WTC11 (cell line): ENCODE measurements around the gene ABLIM3.

ENCODE experiments used
- ATF1 ChIP-seq: sonication (generic); formaldehyde crosslinking; IDR thresholded peaks from 2 replicates; pipeline ENCODE4 v1.8.1; 2023; ENCODE audit warnings: mild to moderate bottlenecking, moderate library complexity, missing genetic modification reagents
- ATF3 ChIP-seq: sonication (generic); formaldehyde crosslinking; conservative IDR thresholded peaks from 2 replicates; pipeline ENCODE4 v1.8.1; 2022; ENCODE audit warnings: mild to moderate bottlenecking, missing genetic modification reagents
- CREB1 ChIP-seq: sonication (generic); formaldehyde crosslinking; IDR thresholded peaks from 2 replicates; pipeline ENCODE4 v1.8.0; 2023; ENCODE audit warnings: mild to moderate bottlenecking, missing genetic modification reagents
- CTCF ChIP-seq: fragments of 200-600 bp; IDR thresholded peaks from 2 replicates; pipeline ENCODE4 v1.8.0; 2022; ENCODE audit warnings: antibody characterized with exemption
- ESRRA ChIP-seq: sonication (generic); formaldehyde crosslinking; IDR thresholded peaks from 2 replicates; pipeline ENCODE4 v1.8.1; 2022; ENCODE audit warnings: mild to moderate bottlenecking, missing genetic modification reagents, borderline replicate concordance
- ETV6 ChIP-seq: sonication (generic); formaldehyde crosslinking; IDR thresholded peaks from 2 replicates; pipeline ENCODE4 v1.8.1; 2022; ENCODE audit warnings: mild to moderate bottlenecking, missing genetic modification reagents
- JUN ChIP-seq: sonication (generic); formaldehyde crosslinking; IDR thresholded peaks from 2 replicates; pipeline ENCODE4 v1.8.0; 2023; ENCODE audit warnings: mild to moderate bottlenecking, missing genetic modification reagents
- USF1 ChIP-seq: sonication (generic); formaldehyde crosslinking; IDR thresholded peaks from 2 replicates; pipeline ENCODE4 v1.8.0; 2022; ENCODE audit warnings: mild to moderate bottlenecking, missing genetic modification reagents
- ZNF138 ChIP-seq: sonication (generic); formaldehyde crosslinking; conservative IDR thresholded peaks from 2 replicates; pipeline ENCODE4 v1.8.1; 2022; ENCODE audit warnings: mild to moderate bottlenecking, moderate library complexity, missing genetic modification reagents
- ZNF232 ChIP-seq: sonication (generic); formaldehyde crosslinking; IDR thresholded peaks from 2 replicates; pipeline ENCODE4 v1.8.0; 2022; ENCODE audit warnings: mild to moderate bottlenecking, missing genetic modification reagents
- TF ChIP-seq, protein P1 (sequence below): sonication (generic); formaldehyde crosslinking; IDR thresholded peaks from 2 replicates; pipeline ENCODE4 v1.8.1; 2022; ENCODE audit warnings: low read depth, mild to moderate bottlenecking, moderate library complexity, missing genetic modification reagents, borderline replicate concordance
- TF ChIP-seq, protein P2 (sequence below): sonication (generic); formaldehyde crosslinking; IDR thresholded peaks from 2 replicates; pipeline ENCODE4 v1.8.1; 2023; ENCODE audit warnings: mild to moderate bottlenecking, missing genetic modification reagents

DNA sequence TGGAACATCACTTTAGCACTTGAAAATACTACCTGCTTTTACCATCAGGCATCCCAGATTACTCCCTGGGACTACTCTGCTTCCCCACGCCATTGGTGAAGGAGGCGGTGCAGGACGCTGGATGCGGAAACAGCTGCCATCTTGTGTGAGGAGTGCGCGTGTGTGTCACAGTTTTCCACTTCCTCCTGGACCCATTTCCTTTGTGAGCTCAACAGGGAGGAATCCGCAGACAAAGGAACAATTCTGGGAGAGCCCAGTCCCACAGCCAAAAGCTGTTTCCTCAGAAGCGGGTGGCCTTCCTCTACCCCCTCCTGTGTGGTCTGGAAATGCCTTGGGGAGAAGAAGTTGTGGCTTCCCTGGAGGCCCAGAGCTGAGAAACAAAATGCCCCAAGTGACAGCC, 147.1 kb downstream of the ABLIM3 start:
- no peak for TF ChIP-seq CTCF
- TF ChIP-seq ZNF232 (CRISPR knock-in tag): no peak
- TF ChIP-seq CREB1 (CRISPR knock-in tag): no peak
- TF ChIP-seq, protein P1, sequence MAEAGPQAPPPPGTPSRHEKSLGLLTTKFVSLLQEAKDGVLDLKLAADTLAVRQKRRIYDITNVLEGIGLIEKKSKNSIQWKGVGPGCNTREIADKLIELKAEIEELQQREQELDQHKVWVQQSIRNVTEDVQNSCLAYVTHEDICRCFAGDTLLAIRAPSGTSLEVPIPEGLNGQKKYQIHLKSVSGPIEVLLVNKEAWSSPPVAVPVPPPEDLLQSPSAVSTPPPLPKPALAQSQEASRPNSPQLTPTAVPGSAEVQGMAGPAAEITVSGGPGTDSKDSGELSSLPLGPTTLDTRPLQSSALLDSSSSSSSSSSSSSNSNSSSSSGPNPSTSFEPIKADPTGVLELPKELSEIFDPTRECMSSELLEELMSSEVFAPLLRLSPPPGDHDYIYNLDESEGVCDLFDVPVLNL (CRISPR knock-in tag): no peak
- TF ChIP-seq ZNF138: no peak
- no peak for TF ChIP-seq ETV6 (CRISPR knock-in tag)
- TF ChIP-seq USF1: no peak
- TF ChIP-seq ATF3 (CRISPR knock-in tag): no peak
- TF ChIP-seq, protein P2, sequence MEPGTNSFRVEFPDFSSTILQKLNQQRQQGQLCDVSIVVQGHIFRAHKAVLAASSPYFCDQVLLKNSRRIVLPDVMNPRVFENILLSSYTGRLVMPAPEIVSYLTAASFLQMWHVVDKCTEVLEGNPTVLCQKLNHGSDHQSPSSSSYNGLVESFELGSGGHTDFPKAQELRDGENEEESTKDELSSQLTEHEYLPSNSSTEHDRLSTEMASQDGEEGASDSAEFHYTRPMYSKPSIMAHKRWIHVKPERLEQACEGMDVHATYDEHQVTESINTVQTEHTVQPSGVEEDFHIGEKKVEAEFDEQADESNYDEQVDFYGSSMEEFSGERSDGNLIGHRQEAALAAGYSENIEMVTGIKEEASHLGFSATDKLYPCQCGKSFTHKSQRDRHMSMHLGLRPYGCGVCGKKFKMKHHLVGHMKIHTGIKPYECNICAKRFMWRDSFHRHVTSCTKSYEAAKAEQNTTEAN (CRISPR knock-in tag): no peak
- TF ChIP-seq ATF1 (CRISPR knock-in tag): no peak
- no peak for TF ChIP-seq ESRRA (CRISPR knock-in tag)
- no peak for TF ChIP-seq JUN (CRISPR knock-in tag)
